ENCODE data around the gene TTLL5. TPM values are rescaled to one million over a fixed set of nuclear protein-coding genes. Genes with fewer than 3 reads are reported as not detected.

The TTLL5 gene
- total RNA-seq, 1 experiment from 2014 or later = 34.7 TPM

- TF ChIP-seq EZH2 (IDR thresholded peaks at IDR 0.05; ENCODE audit: low read length, unreplicated experiment) (no peak), CTCF (conservative IDR thresholded peaks at IDR 0.05; ENCODE audit: low read depth, low read length) (no peak), EZH2phosphoT487 (IDR thresholded peaks at IDR 0.05; ENCODE audit: borderline replicate concordance, low read length) (no peak)
- Histone ChIP-seq H4K20me1 (ENCODE audit: low read length) (no peaks in the 10 kb centered on the region), H3K4me3 (ENCODE audit: low read length) (no peak overlapping the region), H3K79me2 (ENCODE audit: low read length) (no peaks in the 10 kb centered on the region), H3K27me3 (ENCODE audit: low read length) (no peaks in the 10 kb centered on the region), H3K36me3 (ENCODE audit: low read depth, low read length) (no peaks in the 10 kb centered on the region), H3K9me3 (ENCODE audit: low read length) (no peaks in the 10 kb centered on the region), H3K9ac (ENCODE audit: low read length) (peak overlapping the region; percentile 79), H3K4me2 (ENCODE audit: low read length) (peak overlapping the region; percentile 69), H3K4me1 (ENCODE audit: insufficient read depth, low read length) (peaks cover 81% of the 10 kb centered on the region), H3F3A (ENCODE audit: low read length, unreplicated experiment) (peaks cover 12% of the 10 kb centered on the region), H3K9me2 (replicated peaks; ENCODE audit: low read length) (no peaks in the 10 kb centered on the region), H3K27ac (ENCODE audit: low read length) (peak overlapping the region; percentile 99), H2AFZ (ENCODE audit: low read length) (no peak overlapping the region)
- ATAC-seq (peak; percentile 78), DNase-seq (peak; percentile 97)
- no TSS peak for BruUV-seq (replicated peaks)
- ChIA-PET CTCF (interaction anchor here (0.5 to 0.9 kb wide), 3 partner anchors 20 to 118 kb away, joined by 3 to 5 read pairs (median 3); no protein-coding TSS in a partner anchor), POLR2A (ENCODE audit: unreplicated experiment) (interaction anchor here (0.5 to 1.2 kb wide), 4 partner anchors 32 to 488 kb away, joined by 3 to 5 read pairs (median 4); no protein-coding TSS in a partner anchor)
- intact Hi-C loops (cut with micrococcal nuclease) = loop anchor here (1.0 to 2.0 kb wide), 2 partner anchors 32 to 42 kb away; no protein-coding TSS in a partner anchor
Observed at GRCh38 chr14:75864352-75864751, 203.3 kb downstream of the TTLL5 start.

- Histone ChIP-seq H3K9me3 (ENCODE audit: low read length) (no peaks in the 10 kb centered on the region), H3K4me1 (ENCODE audit: insufficient read depth, low read length) (peaks cover 79% of the 10 kb centered on the region), H3K9me2 (replicated peaks; ENCODE audit: low read length) (no peaks in the 10 kb centered on the region), H3K27ac (ENCODE audit: low read length) (peak overlapping the region; percentile 99), H3K27me3 (ENCODE audit: low read length) (no peaks in the 10 kb centered on the region), H3K4me3 (ENCODE audit: low read length) (no peak overlapping the region), H4K20me1 (ENCODE audit: low read length) (no peaks in the 10 kb centered on the region), H3K79me2 (ENCODE audit: low read length) (no peaks in the 10 kb centered on the region), H3K36me3 (ENCODE audit: low read depth, low read length) (no peaks in the 10 kb centered on the region), H3K4me2 (ENCODE audit: low read length) (peak overlapping the region; percentile 67), H3F3A (ENCODE audit: low read length, unreplicated experiment) (peaks cover 12% of the 10 kb centered on the region), H3K9ac (ENCODE audit: low read length) (peak overlapping the region; percentile 79), H2AFZ (ENCODE audit: low read length) (no peak overlapping the region)
- ChIA-PET CTCF (no interaction called here), POLR2A (ENCODE audit: unreplicated experiment) (no interaction called here)
- ATAC-seq = no peak
- no TSS peak for BruUV-seq (replicated peaks)
- intact Hi-C loops (cut with micrococcal nuclease) = loop anchor here (2.0 to 5.0 kb wide), 2 partner anchors 42 to 43 kb away; no protein-coding TSS in a partner anchor
- DNase-seq = no peak
- TF ChIP-seq EZH2phosphoT487 (IDR thresholded peaks at IDR 0.05; ENCODE audit: borderline replicate concordance, low read length) = no peak
Observed at GRCh38 chr14:75865531-75865930, 204.5 kb downstream of the TTLL5 start.

GRCh38 chr14:75866970-75867369, 205.9 kb downstream of the TTLL5 start:
- H3K27ac ChIP-seq (ENCODE audit: low read length) = peak overlapping the region; percentile 99
- H3K36me3 ChIP-seq (ENCODE audit: low read depth, low read length) = no peaks in the 10 kb centered on the region
- no peak overlapping the region for H2AFZ ChIP-seq (ENCODE audit: low read length)
- H3K9ac ChIP-seq (ENCODE audit: low read length) = peak overlapping the region; percentile 79
- no peaks in the 10 kb centered on the region for H3K9me3 ChIP-seq (ENCODE audit: low read length)
- H3K4me2 ChIP-seq (ENCODE audit: low read length) = 0 out of 2 replicates have a peak overlapping the region, but pooled peaks have one; percentile 67
- no TSS peak for BruUV-seq (replicated peaks)
- H3K4me1 ChIP-seq (ENCODE audit: insufficient read depth, low read length) = peaks cover 65% of the 10 kb centered on the region
- H3K9me2 ChIP-seq (replicated peaks; ENCODE audit: low read length) = no peaks in the 10 kb centered on the region
- no peak overlapping the region for H3K4me3 ChIP-seq (ENCODE audit: low read length)
- ChIA-PET CTCF (no interaction called here), POLR2A (ENCODE audit: unreplicated experiment) (no interaction called here)
- no peak for ATAC-seq
- no peaks in the 10 kb centered on the region for H4K20me1 ChIP-seq (ENCODE audit: low read length)
- no peak for DNase-seq
- no peaks in the 10 kb centered on the region for H3K79me2 ChIP-seq (ENCODE audit: low read length)
- peaks cover 12% of the 10 kb centered on the region for H3F3A ChIP-seq (ENCODE audit: low read length, unreplicated experiment)
- H3K27me3 ChIP-seq (ENCODE audit: low read length) = no peaks in the 10 kb centered on the region
- TF ChIP-seq EZH2phosphoT487 (IDR thresholded peaks at IDR 0.05; ENCODE audit: borderline replicate concordance, low read length) = no peak
- no peak for TF ChIP-seq CTCF (conservative IDR thresholded peaks at IDR 0.05; ENCODE audit: low read depth, low read length)
- TF ChIP-seq EZH2 (IDR thresholded peaks at IDR 0.05; ENCODE audit: low read length, unreplicated experiment) = no peak
- intact Hi-C loops (cut with micrococcal nuclease) = loop anchor here (5.0 kb wide), 1 partner anchor 40 kb away; no protein-coding TSS in a partner anchor

All from PC-3 (cell line).